COR-L47 (cell line): ENCODE results near the gene FBXW8.

Experiments
- DNase-seq: peaks from one replicate; lab custom pipeline; 2025; lab: John Stamatoyannopoulos, UW

Gene FBXW8

DNA sequence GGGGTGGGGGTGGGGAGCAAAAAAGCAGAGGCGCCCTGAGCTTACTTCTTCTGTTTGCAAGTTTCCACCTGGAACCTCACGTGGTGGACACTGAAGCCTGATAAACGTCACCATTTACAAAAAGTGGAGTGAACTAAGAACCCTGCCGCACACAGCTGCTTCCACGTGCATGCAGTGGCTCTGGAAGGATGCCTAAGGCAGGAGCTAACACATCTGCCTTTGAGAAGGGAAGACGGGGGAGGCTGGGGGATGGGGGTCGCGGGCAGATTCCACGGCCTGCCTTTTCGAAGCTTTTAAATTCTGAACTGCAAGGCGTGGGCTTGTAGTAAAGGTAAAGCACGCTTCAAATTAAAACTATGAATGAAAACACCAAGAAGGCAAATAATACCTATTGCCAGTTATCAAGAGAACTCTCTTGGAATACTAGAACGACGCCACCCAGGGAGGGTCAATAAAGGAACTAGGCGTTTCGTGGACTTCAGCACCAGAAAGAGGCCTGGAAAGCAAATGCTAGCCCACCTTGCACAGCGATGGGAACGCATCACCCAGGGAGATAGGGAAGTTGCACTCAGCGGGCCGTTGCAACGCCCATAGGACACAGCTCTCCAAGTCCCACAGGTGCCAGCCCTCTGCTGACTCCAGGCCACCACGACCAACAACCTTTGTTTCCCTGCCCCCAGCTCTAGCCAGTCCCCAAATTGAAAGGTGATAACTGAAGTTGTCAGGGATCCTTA is 126.7 kb downstream of the FBXW8 start:
- DNase-seq = no peak

- no peak for DNase-seq
Measured at GRCh38 chr12:117038023-117038680, 127.4 kb downstream of the FBXW8 start.

- DNase-seq = no peak
Measured at GRCh38 chr12:117038919-117039318, 128.2 kb downstream of the FBXW8 start.

GRCh38 chr12:117039891-117040309 is 129.2 kb downstream of the FBXW8 start:
- no peak for DNase-seq

GRCh38 chr12:117040496-117040895 is 129.7 kb downstream of the FBXW8 start:
- DNase-seq = no peak

- no peak for DNase-seq
Measured at GRCh38 chr12:117041798-117042170, 131.0 kb downstream of the FBXW8 start.

- DNase-seq = no peak
Measured at GRCh38 chr12:117042171-117042842, 131.6 kb downstream of the FBXW8 start.

DNA sequence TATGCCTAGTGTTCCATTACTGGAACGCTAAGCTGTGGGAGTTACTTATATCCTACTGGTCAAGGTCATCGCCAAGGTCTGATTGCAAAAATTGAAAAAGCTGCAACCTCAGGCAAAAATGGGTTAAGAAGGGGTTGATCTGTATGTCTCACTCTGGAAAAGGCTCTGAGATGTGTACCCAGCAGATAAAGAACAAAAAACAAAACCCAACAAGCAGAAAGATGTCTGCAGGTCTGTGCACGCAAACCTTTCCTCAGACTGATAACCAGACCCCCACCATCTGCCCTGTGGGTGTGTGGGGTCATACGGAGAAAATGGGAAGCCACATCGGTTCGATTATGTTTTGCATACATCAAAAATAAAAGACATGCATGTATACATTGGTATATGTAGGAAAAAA is 132.1 kb downstream of the FBXW8 start:
- DNase-seq = no peak

- no peak for DNase-seq
Measured at GRCh38 chr12:117044311-117044710, 133.6 kb downstream of the FBXW8 start.

GRCh38 chr12:117044790-117045159 is 134.0 kb downstream of the FBXW8 start:
- no peak for DNase-seq

DNA sequence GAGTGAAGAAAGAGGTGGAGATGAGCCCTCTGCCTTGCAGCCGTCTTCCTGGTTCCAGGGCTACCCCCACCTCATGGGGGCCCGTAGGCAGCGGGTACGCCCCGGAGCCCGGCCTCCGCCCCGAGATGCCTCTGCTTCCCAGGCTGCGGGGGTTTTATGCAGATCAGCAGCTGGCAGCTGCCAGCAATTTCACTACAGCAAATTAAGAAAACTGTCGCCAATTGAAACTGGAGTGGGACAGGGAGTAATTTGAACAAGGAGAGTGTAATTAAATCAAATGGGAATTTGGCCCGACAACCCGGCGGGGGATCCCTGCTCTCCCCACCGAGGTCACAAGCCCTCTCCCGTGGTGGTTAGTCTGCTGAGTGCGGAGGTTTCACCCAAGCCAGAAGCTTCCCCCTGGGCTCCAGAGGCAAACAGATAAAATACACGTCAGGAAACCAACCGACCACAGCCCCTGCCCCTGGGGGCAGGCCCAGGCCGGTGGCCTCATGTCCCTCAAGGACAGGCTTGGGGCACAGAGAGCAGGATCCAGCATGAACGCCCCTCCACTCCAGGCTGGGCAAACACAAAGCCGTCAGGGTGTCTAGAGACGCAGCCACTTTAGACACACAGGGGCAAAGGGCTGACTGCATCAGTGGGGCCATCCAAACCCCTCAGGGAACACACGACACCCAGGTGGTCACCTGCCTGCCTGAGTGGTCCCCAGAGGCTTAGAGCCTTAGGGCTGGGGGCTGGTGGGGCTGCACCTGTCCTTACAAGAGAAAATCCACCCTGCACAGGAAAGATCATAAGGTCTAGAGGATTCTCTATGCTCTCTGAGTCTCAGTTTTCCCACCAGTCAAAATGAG is 134.6 kb downstream of the FBXW8 start:
- DNase-seq = peak; percentile 71

DNA sequence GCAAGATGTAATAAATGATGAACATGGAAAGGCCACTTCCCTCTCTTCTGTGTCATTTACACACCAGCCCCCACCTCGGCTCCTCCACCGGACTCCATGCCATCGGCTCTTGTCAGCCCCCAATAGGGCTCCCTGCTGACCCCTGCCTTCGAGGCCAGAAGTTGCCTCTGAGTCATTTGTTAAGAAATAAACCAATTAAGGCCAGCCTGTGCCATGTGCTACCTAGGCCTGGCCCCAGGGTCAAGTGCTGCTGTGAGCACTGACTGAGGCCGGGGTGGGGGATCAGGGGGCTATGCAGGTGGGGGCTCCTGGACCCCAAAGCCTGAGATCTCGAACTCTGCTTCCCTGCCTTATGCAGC is 135.2 kb downstream of the FBXW8 start:
- DNase-seq = no peak

DNA sequence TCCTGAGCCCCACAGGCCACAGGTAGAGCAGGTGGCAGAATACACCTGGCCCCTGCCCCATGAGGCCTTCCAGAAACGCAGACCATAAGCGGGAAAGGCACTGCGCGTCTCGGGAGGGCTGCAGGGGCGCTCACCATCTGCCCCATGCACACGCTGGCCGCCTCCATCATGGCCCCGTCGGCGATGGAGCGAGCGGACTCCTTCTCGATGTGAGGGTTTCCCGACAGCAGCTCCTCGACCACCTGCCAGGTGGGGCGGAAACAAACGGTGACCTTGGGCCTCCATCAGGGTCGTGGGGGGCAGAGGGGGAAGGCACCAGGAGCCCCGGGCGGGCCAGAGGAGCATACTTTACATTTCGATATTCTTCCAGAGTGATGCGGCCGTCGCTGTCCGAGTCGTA is 135.7 kb downstream of the FBXW8 start:
- DNase-seq = no peak

- no peak for DNase-seq
Measured at GRCh38 chr12:117046861-117047530, 136.2 kb downstream of the FBXW8 start.

- DNase-seq = no peak
Measured at GRCh38 chr12:117047810-117048584, 137.2 kb downstream of the FBXW8 start.

- DNase-seq = no peak
Measured at GRCh38 chr12:117048585-117048904, 137.8 kb downstream of the FBXW8 start.

- DNase-seq = no peak
Measured at GRCh38 chr12:117049295-117049694, 138.5 kb downstream of the FBXW8 start.

DNA sequence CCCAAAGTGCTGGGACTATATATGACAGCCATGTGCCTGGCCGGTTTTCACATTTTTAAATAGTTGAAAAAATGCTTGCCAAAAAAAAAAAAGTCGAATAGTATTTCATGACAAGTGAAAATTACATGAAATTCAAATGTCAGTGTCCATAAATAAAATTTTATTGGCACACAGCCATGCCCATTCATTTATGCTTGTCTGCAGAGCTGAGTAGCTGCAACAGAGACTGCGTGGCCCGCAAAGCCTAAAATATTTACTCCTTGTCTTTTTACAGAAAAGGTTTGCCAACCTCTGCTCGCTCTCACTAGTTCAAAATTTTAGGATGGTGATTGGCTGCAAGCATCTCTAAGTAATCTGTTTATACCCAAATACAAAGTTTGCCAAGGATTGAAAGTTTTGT is 139.3 kb downstream of the FBXW8 start:
- no peak for DNase-seq

DNA sequence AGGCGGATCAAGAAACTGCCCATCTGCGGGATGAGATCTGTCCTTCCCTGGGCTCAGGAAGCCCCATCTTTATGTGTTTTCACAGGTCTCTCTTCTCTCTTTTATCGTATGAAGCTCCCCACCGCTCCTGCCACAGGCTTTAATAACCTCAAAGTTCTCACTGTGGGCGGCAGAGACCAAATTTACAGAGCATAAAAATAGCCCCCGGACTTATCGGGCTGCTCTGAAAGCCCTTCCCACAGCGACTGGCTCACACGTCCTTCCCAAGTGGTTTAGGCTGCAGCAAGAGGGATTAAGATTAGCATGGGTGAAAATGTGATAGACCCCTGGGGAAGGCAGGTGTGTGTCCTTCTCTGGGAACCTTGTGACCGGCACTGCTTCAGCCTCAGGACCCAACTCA is 140.6 kb downstream of the FBXW8 start:
- no peak for DNase-seq

GRCh38 chr12:117052386-117053049 is 141.8 kb downstream of the FBXW8 start:
- DNase-seq = no peak

DNA sequence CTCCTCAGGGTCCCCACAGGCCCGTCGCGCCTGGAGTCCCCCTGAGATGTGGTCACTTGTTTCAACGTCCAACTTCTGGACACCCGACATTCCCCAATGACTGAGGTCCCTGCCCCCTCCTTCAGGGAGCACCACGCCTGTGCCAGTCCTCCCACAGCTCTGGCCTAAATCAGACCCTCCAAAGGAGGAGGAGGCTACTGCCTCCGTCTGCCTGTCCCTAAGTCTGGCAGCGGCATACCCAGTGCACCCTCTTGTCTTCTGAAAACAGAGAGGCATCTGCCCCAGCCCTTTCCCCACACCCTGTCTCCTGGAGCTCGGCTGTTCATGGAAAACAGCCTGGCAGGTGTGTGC is 142.3 kb downstream of the FBXW8 start:
- DNase-seq = no peak
